Hepatocyte (in vitro differentiated cells): ENCODE data around the gene ATP6V1B1. TPM values are rescaled to one million over a fixed set of nuclear protein-coding genes. Genes with fewer than 3 reads are reported as not detected.

Source experiments
- DNase-seq: peaks from one replicate; pipeline ENCODE4 v3.0.0-alpha.2; 2016; ENCODE audit warnings: low spot score
- H2AFZ ChIP-seq: fragments of 200-600 bp; sonication (generic); 2 replicates; pipeline ENCODE4 v1.6.0; 2016; ENCODE audit warnings: antibody characterized with exemption, mild to moderate bottlenecking
- H3K27ac ChIP-seq: fragments of 200-600 bp; sonication (generic); 2 replicates; pipeline ENCODE4 v1.5.1; 2016; ENCODE audit warnings: mild to moderate bottlenecking
- H3K27me3 ChIP-seq: fragments of 200-600 bp; sonication (generic); 2 replicates; pipeline ENCODE4 v1.6.1; 2016
- H3K36me3 ChIP-seq: fragments of 200-600 bp; sonication (generic); replicated peaks from 2 replicates; pipeline ENCODE4 v1.5.1; 2016; ENCODE audit warnings: low read depth; ENCODE audit not compliant: insufficient read depth
- H3K4me1 ChIP-seq: fragments of 200-600 bp; sonication (generic); 2 replicates; pipeline ENCODE4 v1.5.1; 2016; ENCODE audit warnings: mild to moderate bottlenecking, moderate library complexity; ENCODE audit not compliant: insufficient read depth
- H3K4me2 ChIP-seq: fragments of 200-600 bp; sonication (generic); 2 replicates; pipeline ENCODE4 v1.6.0; 2016
- H3K4me3 ChIP-seq: fragments of 200-600 bp; sonication (generic); 2 replicates; pipeline ENCODE4 v1.5.1; 2016; ENCODE audit warnings: mild to moderate bottlenecking
- H3K79me2 ChIP-seq: fragments of 200-600 bp; sonication (generic); 2 replicates; pipeline ENCODE4 v1.6.0; 2017; ENCODE audit warnings: mild to moderate bottlenecking
- H3K9me2 ChIP-seq: fragments of 200-600 bp; sonication (generic); replicated peaks from 2 replicates; pipeline ENCODE4 v1.6.0; 2017; ENCODE audit warnings: mild to moderate bottlenecking; ENCODE audit not compliant: insufficient read depth
- H3K9me3 ChIP-seq: fragments of 200-600 bp; sonication (generic); 2 replicates; pipeline ENCODE4 v1.5.1; 2016; ENCODE audit warnings: low read depth, mild to moderate bottlenecking
- H4K20me1 ChIP-seq: fragments of 200-600 bp; sonication (generic); 2 replicates; pipeline ENCODE4 v1.6.0; 2016; ENCODE audit warnings: mild to moderate bottlenecking; ENCODE audit not compliant: insufficient read depth, poor library complexity, severe bottlenecking
- EZH2 ChIP-seq: fragments of 200-600 bp; sonication (generic); IDR thresholded peaks from 2 replicates; pipeline ENCODE4 v1.6.1; 2016; ENCODE audit warnings: antibody characterized with exemption, mild to moderate bottlenecking, borderline replicate concordance
- EZH2phosphoT487 ChIP-seq: fragments of 200-600 bp; sonication (generic); IDR thresholded peaks from one replicate; pipeline ENCODE4 v1.6.1; 2018; ENCODE audit warnings: antibody characterized with exemption, mild to moderate bottlenecking, low read depth, moderate library complexity; ENCODE audit not compliant: unreplicated experiment, severe bottlenecking
- WGBS: methylation state at CpG from one replicate; pipeline ENCODE4 v1.1.6; 2016; ENCODE audit warnings: low lambda C conversion rate; ENCODE audit errors: missing lambda C conversion rate; 5-methylcytosine and 5-hydroxymethylcytosine counted together
- polyA plus RNA-seq: library from polyadenylated mRNA; unstranded; fragments of >200 nt; fragmentation: Nextera tagmentation; extraction: Ambion mirVana; gene quantifications from 2 replicates; pipeline ENCODE4 v1.2.1, GENCODE V29; 2016
- total RNA-seq: library from RNA; depleted of rRNA; stranded (reverse); fragments of >200 nt; gene quantifications from 2 replicates; pipeline ENCODE4 v1.2.3, GENCODE V29; 2014
- TF ChIP-seq, protein P1 (sequence below): fragments of 200-600 bp; sonication (generic); IDR thresholded peaks from 2 replicates; pipeline ENCODE4 v1.5.1; 2016; ENCODE audit warnings: antibody characterized with exemption, mild to moderate bottlenecking; ENCODE audit not compliant: poor library complexity

The ATP6V1B1 gene
- total and polyA plus RNA-seq, 2 experiments from 2014 or later = 1.7 to 2.9 TPM

DNA sequence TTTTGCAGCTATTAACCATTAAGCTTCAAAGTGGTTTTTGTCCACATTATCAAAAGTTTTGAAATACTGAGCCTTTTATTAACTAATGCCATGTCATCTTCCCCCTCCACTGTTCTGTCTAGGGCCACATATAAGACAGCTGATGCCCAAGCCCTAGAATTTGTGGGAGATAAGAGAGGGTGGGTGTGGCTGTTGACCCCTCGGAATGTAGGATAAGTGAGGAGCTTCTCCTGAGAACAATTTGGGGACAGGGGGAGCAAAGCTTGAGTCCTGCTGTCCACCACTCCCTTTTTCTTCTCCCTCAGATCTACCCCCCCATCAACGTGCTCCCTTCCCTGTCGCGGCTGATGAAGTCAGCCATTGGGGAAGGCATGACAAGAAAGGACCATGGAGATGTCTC lies 28.4 kb downstream of the ATP6V1B1 start:
- no peak overlapping the region for H3K27ac ChIP-seq
- H3K4me2 ChIP-seq = no peak overlapping the region
- H4K20me1 ChIP-seq = no peaks in the 10 kb centered on the region
- peak; percentile 2 for DNase-seq
- H3K9me2 ChIP-seq = no peaks in the 10 kb centered on the region
- no peaks in the 10 kb centered on the region for H3K9me3 ChIP-seq
- no peak overlapping the region for H3K4me3 ChIP-seq
- H3K27me3 ChIP-seq = peaks cover 54% of the 10 kb centered on the region
- WGBS = 68% methylated on average over 4 of the region's 4 CpGs
- no peak overlapping the region for H2AFZ ChIP-seq
- TF ChIP-seq EZH2 = no peak
- TF ChIP-seq, protein P1, sequence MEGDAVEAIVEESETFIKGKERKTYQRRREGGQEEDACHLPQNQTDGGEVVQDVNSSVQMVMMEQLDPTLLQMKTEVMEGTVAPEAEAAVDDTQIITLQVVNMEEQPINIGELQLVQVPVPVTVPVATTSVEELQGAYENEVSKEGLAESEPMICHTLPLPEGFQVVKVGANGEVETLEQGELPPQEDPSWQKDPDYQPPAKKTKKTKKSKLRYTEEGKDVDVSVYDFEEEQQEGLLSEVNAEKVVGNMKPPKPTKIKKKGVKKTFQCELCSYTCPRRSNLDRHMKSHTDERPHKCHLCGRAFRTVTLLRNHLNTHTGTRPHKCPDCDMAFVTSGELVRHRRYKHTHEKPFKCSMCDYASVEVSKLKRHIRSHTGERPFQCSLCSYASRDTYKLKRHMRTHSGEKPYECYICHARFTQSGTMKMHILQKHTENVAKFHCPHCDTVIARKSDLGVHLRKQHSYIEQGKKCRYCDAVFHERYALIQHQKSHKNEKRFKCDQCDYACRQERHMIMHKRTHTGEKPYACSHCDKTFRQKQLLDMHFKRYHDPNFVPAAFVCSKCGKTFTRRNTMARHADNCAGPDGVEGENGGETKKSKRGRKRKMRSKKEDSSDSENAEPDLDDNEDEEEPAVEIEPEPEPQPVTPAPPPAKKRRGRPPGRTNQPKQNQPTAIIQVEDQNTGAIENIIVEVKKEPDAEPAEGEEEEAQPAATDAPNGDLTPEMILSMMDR = no peak
- no peak for TF ChIP-seq EZH2phosphoT487
- no peaks in the 10 kb centered on the region for H3K36me3 ChIP-seq
- no peaks in the 10 kb centered on the region for H3K4me1 ChIP-seq
- no peaks in the 10 kb centered on the region for H3K79me2 ChIP-seq

DNA sequence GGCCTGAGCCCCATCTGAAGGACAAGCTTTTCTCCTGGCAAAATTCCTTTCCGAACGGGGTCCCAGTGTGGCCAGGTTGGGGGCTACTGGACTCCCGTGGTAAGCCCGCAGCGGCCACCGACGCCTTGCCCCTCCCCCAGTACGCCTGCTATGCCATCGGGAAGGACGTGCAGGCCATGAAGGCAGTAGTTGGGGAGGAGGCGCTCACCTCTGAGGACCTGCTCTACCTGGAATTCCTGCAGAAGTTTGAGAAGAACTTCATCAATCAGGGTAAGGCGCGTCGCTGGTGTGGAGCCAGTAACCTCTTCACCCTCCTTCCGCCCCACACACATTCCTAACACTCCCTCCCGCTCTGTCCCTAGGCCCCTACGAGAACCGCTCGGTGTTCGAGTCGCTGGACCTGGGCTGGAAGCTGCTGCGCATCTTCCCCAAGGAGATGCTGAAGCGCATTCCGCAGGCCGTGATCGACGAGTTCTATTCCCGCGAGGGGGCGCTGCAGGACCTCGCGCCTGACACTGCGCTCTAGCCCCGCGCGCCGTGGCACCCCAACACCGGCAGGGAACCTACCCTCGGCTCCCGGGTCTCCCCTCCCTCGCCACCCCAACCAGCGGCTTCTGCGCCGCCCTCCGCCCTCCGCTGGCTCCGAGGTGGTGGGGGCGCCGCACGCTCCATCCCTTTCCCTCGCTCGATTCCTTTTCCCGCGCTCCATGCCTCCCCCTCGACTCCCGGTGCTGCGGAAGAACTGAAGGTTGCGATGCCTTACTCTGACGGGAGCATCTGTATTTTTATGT lies 29.1 kb downstream of the ATP6V1B1 start:
- peak; percentile 87 for DNase-seq
- no peaks in the 10 kb centered on the region for H3K9me2 ChIP-seq
- H3K36me3 ChIP-seq = no peaks in the 10 kb centered on the region
- no peaks in the 10 kb centered on the region for H3K79me2 ChIP-seq
- H4K20me1 ChIP-seq = no peaks in the 10 kb centered on the region
- peak overlapping the region; percentile 38 for H3K4me3 ChIP-seq
- no peaks in the 10 kb centered on the region for H3K4me1 ChIP-seq
- peak overlapping the region; percentile 76 for H2AFZ ChIP-seq
- WGBS = 9% methylated on average over 45 of the region's 59 CpGs
- H3K9me3 ChIP-seq = no peaks in the 10 kb centered on the region
- TF ChIP-seq EZH2 = peak; percentile 30
- no peak for TF ChIP-seq EZH2phosphoT487
- TF ChIP-seq, protein P1 = peak; percentile 82
- H3K27ac ChIP-seq = no peak overlapping the region
- peak overlapping the region; percentile 95 for H3K4me2 ChIP-seq
- H3K27me3 ChIP-seq = peaks cover 61% of the 10 kb centered on the region

DNA sequence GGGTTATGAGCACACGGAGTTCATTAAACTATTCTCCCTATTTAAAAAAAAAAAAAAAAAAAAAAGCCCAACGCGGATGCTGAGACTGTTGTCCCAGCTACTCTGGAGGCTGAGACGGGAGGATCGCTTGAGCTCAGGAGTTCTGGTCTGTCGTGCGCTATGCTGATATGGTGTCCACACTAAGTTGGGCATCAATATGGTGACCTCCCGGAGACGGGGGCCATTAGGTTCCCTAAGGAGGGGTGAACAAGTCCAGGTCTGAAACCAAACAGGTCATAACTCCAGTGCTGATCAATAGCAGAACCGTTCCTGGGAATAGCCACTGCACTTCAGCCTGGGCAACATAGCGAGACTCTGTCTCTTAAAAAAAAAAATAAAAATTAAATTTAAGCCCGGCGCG lies 29.8 kb downstream of the ATP6V1B1 start:
- no peak overlapping the region for H3K27ac ChIP-seq
- no peaks in the 10 kb centered on the region for H4K20me1 ChIP-seq
- 75% methylated on average over 14 of the region's 14 CpGs for WGBS
- peaks cover 66% of the 10 kb centered on the region for H3K27me3 ChIP-seq
- H3K4me1 ChIP-seq = no peaks in the 10 kb centered on the region
- DNase-seq = peak; percentile 1
- no peak overlapping the region for H3K4me3 ChIP-seq
- peak overlapping the region; percentile 95 for H3K4me2 ChIP-seq
- H2AFZ ChIP-seq = no peak overlapping the region
- H3K9me2 ChIP-seq = no peaks in the 10 kb centered on the region
- no peaks in the 10 kb centered on the region for H3K79me2 ChIP-seq
- H3K9me3 ChIP-seq = no peaks in the 10 kb centered on the region
- TF ChIP-seq EZH2phosphoT487 = no peak
- no peak for TF ChIP-seq EZH2
- TF ChIP-seq, protein P1 = no peak
- H3K36me3 ChIP-seq = no peaks in the 10 kb centered on the region
